ENCODE data around the gene IBTK. TPM values are rescaled to one million over a fixed set of nuclear protein-coding genes. Genes with fewer than 3 reads are reported as not detected.
A peak's percentile ranks its signal among the peaks of the same experiment; 100 is the strongest.

Gene IBTK
- total RNA-seq, 1 donor from 2014 or later, result 30.0 TPM

DNA sequence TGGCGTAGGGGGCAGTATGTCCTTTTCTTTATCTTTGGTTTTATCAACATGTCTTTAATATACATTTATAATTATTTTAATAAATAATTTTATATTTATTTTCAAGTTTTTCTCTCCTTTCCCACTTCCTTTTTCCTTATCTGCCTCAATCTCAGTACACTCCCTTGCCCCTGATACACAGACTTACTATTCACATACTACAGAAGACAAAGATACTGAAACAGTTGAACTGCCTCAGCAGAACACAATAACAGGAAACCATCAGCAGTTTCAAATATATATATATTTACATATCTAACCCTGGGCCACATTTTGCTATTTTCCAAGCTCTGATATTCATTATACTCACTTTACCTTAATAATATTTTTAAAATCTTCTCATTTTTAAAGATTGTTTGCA is 19.8 kb downstream of the IBTK start:
- Mint-ChIP-seq H3K4me1 (ENCODE audit: low read depth) (peaks cover 14% of the 10 kb centered on the region), H3K36me3 (ENCODE audit: low read depth) (peaks cover 21% of the 10 kb centered on the region), H3K27ac (ENCODE audit: unreplicated experiment) (no peak overlapping the region), H3K27me3 (ENCODE audit: low read depth) (no peaks in the 10 kb centered on the region), H3K9me3 (ENCODE audit: low read depth) (no peaks in the 10 kb centered on the region), H3K4me3 (ENCODE audit: unreplicated experiment) (no peak overlapping the region)
- TF ChIP-seq, protein P1, sequence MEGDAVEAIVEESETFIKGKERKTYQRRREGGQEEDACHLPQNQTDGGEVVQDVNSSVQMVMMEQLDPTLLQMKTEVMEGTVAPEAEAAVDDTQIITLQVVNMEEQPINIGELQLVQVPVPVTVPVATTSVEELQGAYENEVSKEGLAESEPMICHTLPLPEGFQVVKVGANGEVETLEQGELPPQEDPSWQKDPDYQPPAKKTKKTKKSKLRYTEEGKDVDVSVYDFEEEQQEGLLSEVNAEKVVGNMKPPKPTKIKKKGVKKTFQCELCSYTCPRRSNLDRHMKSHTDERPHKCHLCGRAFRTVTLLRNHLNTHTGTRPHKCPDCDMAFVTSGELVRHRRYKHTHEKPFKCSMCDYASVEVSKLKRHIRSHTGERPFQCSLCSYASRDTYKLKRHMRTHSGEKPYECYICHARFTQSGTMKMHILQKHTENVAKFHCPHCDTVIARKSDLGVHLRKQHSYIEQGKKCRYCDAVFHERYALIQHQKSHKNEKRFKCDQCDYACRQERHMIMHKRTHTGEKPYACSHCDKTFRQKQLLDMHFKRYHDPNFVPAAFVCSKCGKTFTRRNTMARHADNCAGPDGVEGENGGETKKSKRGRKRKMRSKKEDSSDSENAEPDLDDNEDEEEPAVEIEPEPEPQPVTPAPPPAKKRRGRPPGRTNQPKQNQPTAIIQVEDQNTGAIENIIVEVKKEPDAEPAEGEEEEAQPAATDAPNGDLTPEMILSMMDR (IDR thresholded peaks at IDR 0.05), result no peak
- no peak for DNase-seq (ENCODE audit: low spot score)

DNA sequence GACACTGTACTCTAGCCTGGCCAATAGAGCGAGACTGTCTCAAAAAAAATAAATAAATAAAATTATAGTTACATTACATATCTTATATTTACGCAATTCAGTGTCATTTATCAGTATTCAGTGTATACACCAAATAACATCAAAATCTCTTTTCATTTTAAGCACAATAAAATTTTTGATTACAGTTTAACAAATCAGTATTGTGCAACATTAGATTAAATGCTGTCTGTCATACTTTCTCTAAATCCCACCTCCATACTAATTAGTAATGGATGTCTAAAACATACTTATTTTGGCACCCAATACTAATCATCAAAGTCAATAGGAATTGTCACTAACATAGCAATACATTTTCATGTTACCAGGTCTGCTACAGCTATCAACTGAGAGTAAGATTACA is 27.4 kb downstream of the IBTK start:
- Mint-ChIP-seq H3K9me3 (ENCODE audit: low read depth) (no peaks in the 10 kb centered on the region), H3K27me3 (ENCODE audit: low read depth) (no peaks in the 10 kb centered on the region), H3K27ac (ENCODE audit: unreplicated experiment) (no peak overlapping the region), H3K4me3 (ENCODE audit: unreplicated experiment) (no peak overlapping the region), H3K36me3 (ENCODE audit: low read depth) (peaks cover 22% of the 10 kb centered on the region), H3K4me1 (ENCODE audit: low read depth) (peaks cover 2% of the 10 kb centered on the region)
- DNase-seq (ENCODE audit: low spot score), result no peak
- TF ChIP-seq, protein P1 (IDR thresholded peaks at IDR 0.05), result no peak

DNA sequence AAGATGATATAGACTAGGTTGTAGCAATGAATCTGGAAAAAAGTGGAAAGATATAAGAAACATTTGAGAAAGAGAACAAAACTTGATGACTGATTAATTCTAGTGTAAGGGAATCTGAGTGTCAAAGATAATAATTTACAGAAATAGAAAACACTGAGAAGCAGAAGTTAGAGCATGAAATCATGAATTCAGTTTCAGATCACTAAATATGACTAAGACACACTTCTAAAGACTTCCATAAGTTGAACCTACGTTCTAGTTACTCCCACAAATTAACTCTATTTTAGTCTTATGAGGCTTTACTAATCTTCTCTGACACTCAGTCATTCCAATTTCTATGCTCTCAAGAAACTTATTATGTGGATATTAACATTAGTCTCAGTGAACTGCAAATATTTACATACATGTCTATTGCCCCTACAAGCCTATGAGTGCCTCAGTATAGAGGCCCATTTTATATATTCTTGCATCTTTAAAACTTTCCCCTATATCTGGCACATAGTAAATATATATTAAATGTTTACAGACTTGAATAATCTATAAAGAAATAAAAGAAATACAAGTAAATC is 30.4 kb downstream of the IBTK start:
- H3K9me3 Mint-ChIP-seq (ENCODE audit: low read depth), result no peaks in the 10 kb centered on the region
- TF ChIP-seq, protein P1 (IDR thresholded peaks at IDR 0.05), result no peak
- no peak for DNase-seq (ENCODE audit: low spot score)
- H3K4me1 Mint-ChIP-seq (ENCODE audit: low read depth), result no peaks in the 10 kb centered on the region
- H3K27ac Mint-ChIP-seq (ENCODE audit: unreplicated experiment), result peak overlapping the region; percentile 23
- no peaks in the 10 kb centered on the region for H3K27me3 Mint-ChIP-seq (ENCODE audit: low read depth)
- H3K36me3 Mint-ChIP-seq (ENCODE audit: low read depth), result peaks cover 27% of the 10 kb centered on the region
- H3K4me3 Mint-ChIP-seq (ENCODE audit: unreplicated experiment), result no peak overlapping the region

DNA sequence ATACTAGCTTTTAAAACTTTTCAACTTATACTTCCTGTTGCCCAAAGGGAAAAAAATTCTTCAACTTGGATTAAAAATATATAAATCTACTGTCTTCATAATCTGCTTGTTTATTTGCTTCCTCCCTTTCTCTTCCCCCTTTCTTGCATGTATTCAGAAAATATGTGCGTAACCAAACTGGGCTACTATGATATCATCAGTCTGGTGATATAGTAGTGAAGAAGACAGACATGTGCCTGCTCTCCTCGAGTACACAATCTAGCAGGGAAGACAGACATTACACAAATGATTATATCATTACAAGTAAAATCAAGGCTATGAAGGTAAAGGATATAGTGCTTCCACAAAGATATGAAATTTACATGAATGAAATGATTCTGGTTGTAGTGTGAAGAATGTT is 31.0 kb downstream of the IBTK start:
- DNase-seq (ENCODE audit: low spot score), result no peak
- no peaks in the 10 kb centered on the region for H3K9me3 Mint-ChIP-seq (ENCODE audit: low read depth)
- TF ChIP-seq, protein P1 (IDR thresholded peaks at IDR 0.05), result no peak
- no peak overlapping the region for H3K4me3 Mint-ChIP-seq (ENCODE audit: unreplicated experiment)
- H3K36me3 Mint-ChIP-seq (ENCODE audit: low read depth), result peaks cover 27% of the 10 kb centered on the region
- no peaks in the 10 kb centered on the region for H3K4me1 Mint-ChIP-seq (ENCODE audit: low read depth)
- H3K27me3 Mint-ChIP-seq (ENCODE audit: low read depth), result no peaks in the 10 kb centered on the region
- H3K27ac Mint-ChIP-seq (ENCODE audit: unreplicated experiment), result peak overlapping the region; percentile 23

DNA sequence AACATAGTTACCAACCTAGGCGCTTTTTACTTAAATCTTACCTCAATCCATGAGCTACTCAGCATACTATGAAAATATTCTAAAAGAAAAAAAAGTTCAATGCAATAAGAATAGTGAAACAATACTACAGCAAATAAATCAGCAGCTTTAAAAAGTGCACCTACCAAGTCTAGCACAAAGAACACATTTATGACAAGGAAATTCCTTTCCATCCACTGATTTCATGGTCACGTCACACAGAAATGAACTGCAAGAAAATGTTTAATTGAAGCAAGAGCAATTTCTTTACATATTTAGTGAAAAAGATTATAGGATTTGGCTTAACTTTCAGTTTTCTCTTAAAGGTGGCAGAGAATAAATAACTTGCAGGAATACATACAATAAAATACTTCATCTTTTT is 36.2 kb downstream of the IBTK start:
- TF ChIP-seq, protein P1 (IDR thresholded peaks at IDR 0.05), result no peak
- peaks cover 6% of the 10 kb centered on the region for H3K4me1 Mint-ChIP-seq (ENCODE audit: low read depth)
- no peak for DNase-seq (ENCODE audit: low spot score)
- H3K9me3 Mint-ChIP-seq (ENCODE audit: low read depth), result no peaks in the 10 kb centered on the region
- no peak overlapping the region for H3K27ac Mint-ChIP-seq (ENCODE audit: unreplicated experiment)
- no peaks in the 10 kb centered on the region for H3K27me3 Mint-ChIP-seq (ENCODE audit: low read depth)
- H3K36me3 Mint-ChIP-seq (ENCODE audit: low read depth), result peaks cover 35% of the 10 kb centered on the region
- no peak overlapping the region for H3K4me3 Mint-ChIP-seq (ENCODE audit: unreplicated experiment)
